AG04449 (cell line): ENCODE results near the gene POU2F1.

ENCODE experiments used
- CTCF ChIA-PET: fragments of 350-600 bp; formaldehyde crosslinking; extraction: SDS; loops from one replicate; lab custom pipeline; 2021; ENCODE audit warnings: antibody characterized with exemption; lab: Yijun Ruan, JAX
- POLR2A ChIA-PET: fragments of 400-600, 350-600 bp; formaldehyde crosslinking; extraction: SDS; loops from one replicate; lab custom pipeline; 2020; ENCODE audit warnings: antibody characterized with exemption, inconsistent platforms; lab: Yijun Ruan, JAX
- DNase-seq: peaks from one replicate; pipeline ENCODE4 v3.0.0-alpha.2; 2010; ENCODE audit warnings: low read depth, low spot score
- H3K4me3 ChIP-seq: 2 replicates; pipeline ENCODE4 v1.5.1; 2011; ENCODE audit warnings: low read depth, mild to moderate bottlenecking, control low read depth, low read length
- CTCF ChIP-seq: IDR thresholded peaks from one replicate; pipeline ENCODE4 v1.5.1; 2011; ENCODE audit warnings: mild to moderate bottlenecking, moderate library complexity, low read length, control low read depth, inconsistent platforms; ENCODE audit not compliant: insufficient read depth; ENCODE audit errors: missing control alignments

The POU2F1 gene

DNA sequence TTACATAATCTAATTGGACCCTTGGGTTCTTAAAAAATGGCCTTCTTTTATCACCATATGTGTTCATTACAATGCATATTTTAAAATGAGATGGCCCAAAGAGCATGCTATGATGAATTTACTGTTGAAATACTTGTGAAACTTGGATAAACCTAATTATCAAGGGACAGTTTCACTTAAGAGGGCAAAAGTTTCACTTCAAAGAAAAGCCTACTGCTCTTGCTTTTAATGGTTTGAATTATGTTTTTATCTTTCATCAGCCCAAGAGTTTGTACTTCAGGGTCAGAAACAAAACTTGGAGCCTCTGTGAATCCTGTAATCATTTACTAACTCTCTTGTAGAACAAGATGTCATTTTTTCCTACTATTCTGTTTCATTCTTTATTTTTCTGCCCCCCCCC, 32.3 kb downstream of the POU2F1 start:
- ChIA-PET POLR2A (no interaction called here), CTCF (interaction anchor here (0.8 to 3.6 kb wide), 3 partner anchors 11 to 33 kb away, joined by 3 to 19 read pairs (median 7); no protein-coding TSS in a partner anchor)
- H3K4me3 ChIP-seq = no peak overlapping the region
- no peak for DNase-seq
- TF ChIP-seq CTCF = no peak

DNA sequence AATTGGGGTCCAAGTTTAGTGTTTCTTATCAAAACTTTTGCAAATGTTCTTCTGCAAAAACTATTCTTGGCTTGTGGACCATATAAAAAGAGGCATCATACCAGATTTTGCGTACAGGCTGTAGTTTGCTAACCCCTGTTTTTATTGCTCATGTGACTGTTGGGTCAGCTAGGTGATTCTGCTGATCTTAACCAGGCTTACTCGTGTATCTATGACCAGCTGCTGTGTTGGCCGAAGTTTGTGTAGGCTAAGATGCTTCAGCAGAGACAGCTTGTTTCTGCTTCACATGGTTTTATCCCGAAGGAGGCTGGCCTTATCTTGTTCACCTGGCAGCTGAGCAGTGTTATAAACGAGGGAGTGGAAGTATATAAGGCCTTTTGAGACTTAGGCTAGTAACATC, 38.2 kb downstream of the POU2F1 start:
- no peak for TF ChIP-seq CTCF
- no peak for DNase-seq
- no peak overlapping the region for H3K4me3 ChIP-seq
- ChIA-PET CTCF (interaction anchor here (1.2 to 2.7 kb wide), 2 partner anchors 9 to 282 kb away, joined by 3 to 14 read pairs; no protein-coding TSS in a partner anchor), POLR2A (no interaction called here)

DNA sequence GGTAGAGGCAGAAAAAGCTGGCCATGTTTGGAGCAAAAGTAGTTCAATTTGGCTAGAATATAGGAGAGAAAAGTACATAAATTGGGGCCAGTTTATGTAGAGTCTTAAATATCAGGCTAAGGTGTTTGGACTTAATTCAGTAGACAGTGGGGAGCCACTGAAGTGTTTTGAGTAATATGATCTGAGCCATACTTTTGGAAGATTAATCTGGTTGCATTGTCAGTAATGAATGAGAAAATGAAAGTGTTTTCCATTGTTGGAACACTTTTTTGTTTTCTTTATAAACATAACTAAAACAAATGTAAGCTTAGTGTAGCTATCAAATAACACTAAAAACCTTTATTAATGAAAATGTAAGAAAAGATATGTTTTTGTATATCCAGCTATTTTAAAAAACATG, 42.1 kb downstream of the POU2F1 start:
- DNase-seq = no peak
- CTCF ChIA-PET = interaction anchor here (1.2 to 9.9 kb wide), 6 partner anchors 11 to 278 kb away, joined by 5 to 132 read pairs (median 8); no protein-coding TSS in a partner anchor
- POLR2A ChIA-PET = no interaction called here
- H3K4me3 ChIP-seq = no peak overlapping the region
- no peak for TF ChIP-seq CTCF

DNA sequence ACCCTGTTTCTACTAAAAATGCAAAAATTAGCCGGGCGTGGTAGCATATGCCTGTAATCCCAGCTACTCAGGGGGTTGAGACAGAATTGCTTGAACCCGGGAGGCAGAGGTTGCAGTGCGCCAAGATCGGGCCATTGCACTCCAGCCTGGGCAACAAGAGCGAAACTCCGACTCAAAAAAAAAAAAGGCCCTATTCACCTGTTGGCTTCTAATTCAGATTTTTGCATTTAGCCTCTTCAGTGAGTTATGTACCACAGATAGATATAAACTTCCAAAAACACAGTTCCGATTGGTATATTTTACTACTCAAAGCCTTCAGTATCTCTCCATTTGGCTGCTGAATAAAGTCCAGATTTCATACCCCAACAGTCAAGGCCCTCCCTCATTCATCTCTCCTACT, 42.7 kb downstream of the POU2F1 start:
- ChIA-PET CTCF (interaction anchor here (1.4 to 9.9 kb wide), 5 partner anchors 10 to 277 kb away, joined by 5 to 132 read pairs (median 8); no protein-coding TSS in a partner anchor), POLR2A (no interaction called here)
- DNase-seq = no peak
- no peak overlapping the region for H3K4me3 ChIP-seq
- TF ChIP-seq CTCF = no peak

GRCh38 chr1:167263819-167264464, 43.3 kb downstream of the POU2F1 start:
- no peak for TF ChIP-seq CTCF
- CTCF ChIA-PET = interaction anchor here (0.7 to 9.9 kb wide), 8 partner anchors 9 to 276 kb away, joined by 3 to 132 read pairs (median 8); no protein-coding TSS in a partner anchor
- H3K4me3 ChIP-seq = no peak overlapping the region
- POLR2A ChIA-PET = no interaction called here
- DNase-seq = no peak

DNA sequence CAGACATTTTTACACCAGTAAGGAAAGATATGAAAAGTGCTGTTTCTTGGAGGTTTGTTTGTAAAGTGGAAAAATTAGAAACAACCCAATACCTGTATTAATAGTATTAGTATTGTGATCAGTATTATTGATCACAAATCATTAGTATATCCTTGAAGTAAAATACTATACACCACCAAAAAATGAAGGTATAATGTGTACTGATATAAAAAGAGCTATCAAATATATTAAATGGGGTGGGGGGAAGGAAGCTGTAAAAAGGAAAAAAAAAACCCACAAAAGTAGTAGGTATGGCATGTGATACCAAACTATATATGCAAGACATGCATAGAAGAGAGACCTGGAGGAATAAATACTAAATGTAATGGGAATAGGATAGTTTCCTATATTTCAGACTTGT, 46.3 kb downstream of the POU2F1 start:
- H3K4me3 ChIP-seq = no peak overlapping the region
- ChIA-PET CTCF (interaction anchor here (0.7 to 9.9 kb wide), 26 partner anchors 9 to 815 kb away, joined by 3 to 132 read pairs (median 5); partner anchors contain the start of gene POU2F1), POLR2A (no interaction called here)
- no peak for TF ChIP-seq CTCF
- no peak for DNase-seq
